RPMI7951 (cell line): Measurements from ENCODE around the gene ADARB1. TPM values are rescaled to one million over a fixed set of nuclear protein-coding genes. Genes with fewer than 3 reads are reported as not detected.

Source experiments
- DNase-seq: peaks from one replicate; pipeline ENCODE4 v3.0.0-alpha.2; 2012; ENCODE audit warnings: low read depth
- total RNA-seq: library from RNA; depleted of rRNA; stranded (reverse); fragments of >200 nt; shearing (Covaris generic); gene quantifications from 2 replicates; pipeline ENCODE4 v1.2.3, GENCODE V29; 2014

Gene ADARB1
- total RNA-seq, 1 experiment from 2014 or later = 1.2 TPM

DNA sequence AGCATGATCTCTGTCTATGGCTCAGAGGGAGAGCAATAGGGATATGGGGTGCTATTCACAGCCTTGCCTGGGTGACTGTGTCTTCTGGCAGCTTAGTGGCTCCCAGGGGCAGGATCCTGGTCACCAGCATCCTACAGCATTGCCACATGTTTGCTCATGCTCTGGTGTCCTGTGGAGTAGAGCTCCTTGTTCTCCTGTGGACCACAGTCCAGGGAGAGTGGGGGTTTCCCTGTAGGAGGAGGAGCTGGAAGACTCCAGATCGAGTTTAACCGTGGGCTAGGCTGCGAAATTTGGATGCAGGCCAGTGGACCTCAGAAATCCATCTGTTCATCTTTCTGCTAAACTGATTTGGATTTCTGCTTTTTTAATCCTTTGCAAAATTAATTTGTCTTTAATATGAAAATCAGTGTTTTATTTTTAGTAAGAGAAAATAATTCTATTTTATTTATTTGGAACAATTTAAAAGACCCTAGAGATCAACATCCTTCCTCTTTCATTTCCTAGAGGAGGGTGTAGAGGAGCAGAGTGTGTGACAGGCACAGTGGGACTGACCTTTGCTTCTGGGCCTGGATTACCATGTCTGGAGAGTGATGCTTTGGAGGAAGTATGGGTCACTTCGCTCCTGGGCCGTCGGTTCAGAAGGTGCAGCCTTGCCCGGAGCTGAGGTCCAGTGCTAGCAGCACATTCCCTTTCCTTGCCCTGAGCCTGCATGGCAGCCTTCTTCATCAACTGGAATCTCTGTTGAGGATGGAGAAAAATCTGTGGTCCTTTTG is 17.4 kb downstream of the ADARB1 start:
- DNase-seq = no peak

DNA sequence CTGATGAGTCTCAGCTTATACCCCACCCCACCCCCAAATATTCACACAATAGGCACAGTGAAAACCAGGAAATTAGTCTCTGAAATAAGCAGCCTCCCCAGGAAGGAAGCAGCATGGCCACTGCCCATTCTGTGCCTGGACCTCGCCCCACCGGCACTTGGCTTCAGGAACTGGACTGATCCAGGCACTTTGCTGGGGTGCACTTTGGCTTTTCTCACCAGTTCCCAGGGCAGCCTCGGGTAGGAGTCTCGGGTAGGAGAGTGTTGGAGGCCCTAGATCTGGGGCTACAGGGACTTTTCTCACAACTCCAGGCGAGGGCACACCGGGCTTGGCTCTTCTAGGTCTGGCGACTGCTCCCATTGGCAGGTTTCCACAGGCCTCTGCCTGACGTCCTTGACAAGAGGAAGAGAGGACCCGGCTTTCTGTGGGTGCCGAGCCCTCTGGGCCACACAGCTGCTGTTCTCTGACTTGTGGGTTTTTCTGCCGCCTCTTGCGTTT is 18.7 kb downstream of the ADARB1 start:
- no peak for DNase-seq

DNA sequence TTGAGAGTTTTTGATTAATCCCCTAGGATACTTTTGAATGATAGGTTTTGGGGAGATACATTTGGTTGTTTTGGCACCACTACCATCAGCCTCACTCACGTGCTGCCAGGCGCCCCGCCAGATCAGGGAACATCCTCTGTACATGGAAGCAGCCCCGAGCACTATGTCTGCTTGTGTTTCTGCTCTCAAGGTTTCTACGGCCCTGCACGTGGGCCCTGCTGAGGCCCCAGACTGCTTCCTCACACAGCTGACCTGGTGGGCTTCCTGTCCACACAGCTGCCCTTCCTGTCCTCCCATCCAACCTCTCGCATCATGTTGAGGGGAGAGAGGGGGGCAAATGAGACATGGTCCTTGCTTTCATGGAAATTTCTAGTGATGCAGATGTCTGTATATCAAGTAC is 20.0 kb downstream of the ADARB1 start:
- no peak for DNase-seq

DNA sequence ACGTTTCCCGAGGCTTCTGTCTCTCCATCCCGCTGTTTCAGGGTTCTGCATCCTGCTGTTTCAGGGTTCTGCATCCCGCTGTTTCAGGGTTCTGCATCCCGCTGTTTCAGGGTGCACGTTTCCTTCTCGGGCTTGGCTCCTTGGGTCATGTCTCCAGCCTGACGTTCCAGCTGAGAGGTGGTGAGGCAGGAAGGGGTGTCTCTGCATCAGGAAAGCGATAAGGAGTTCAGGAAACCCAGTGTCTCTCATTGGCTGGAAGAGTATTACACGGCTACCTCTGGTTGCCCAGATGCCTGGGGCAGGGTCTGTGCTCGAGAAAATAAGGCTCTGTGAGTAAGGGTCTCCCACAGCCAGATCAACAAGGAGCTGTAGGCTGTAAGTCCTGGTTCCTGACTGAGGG is 21.1 kb downstream of the ADARB1 start:
- no peak for DNase-seq

DNA sequence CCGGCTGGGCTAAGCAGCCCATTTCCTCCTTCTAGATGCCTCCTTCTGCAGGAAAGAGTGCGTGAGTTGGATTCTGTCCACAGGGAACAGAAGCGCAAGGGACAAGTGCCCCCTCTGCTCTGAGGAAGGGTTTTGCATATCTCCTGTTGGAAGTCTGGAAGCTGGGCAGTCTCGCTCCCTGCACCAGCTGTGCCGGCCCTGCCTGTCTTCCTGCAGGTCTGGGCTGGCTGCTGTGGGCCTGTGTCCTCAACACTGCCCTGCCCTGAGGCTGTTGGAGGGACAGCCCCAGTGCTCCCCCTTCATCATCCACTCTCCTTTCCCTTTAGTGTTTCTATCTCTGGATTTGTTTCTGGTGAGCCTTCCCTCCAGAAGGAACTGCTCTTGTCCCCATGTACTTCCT is 21.8 kb downstream of the ADARB1 start:
- no peak for DNase-seq

DNA sequence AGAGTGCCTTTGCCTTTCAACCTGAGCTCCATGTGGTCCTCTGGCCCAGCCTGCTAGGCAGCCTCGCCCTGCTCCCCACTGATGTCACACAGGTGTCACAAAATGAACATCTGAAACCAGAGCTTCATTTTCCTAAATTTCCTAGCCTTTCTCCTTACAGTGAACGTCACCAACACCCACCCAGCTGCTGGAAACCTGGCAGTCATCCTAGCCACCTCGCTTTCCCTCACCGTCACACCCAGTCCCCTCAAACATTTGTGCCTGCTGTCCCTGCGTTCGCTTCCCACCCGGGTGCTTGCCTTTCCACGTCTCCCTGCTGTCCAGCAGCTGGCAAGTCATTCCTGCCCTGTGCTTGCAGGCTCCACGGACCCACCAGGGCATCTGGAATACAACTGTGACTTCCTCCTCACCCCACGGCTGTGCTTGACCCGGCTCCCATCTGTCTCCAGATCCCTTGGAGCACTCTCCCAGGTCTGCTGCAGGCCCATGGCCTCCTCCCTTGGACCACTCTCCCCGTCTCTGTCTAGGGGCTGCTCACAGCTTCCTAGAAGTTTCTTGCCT is 23.5 kb downstream of the ADARB1 start:
- no peak for DNase-seq

DNA sequence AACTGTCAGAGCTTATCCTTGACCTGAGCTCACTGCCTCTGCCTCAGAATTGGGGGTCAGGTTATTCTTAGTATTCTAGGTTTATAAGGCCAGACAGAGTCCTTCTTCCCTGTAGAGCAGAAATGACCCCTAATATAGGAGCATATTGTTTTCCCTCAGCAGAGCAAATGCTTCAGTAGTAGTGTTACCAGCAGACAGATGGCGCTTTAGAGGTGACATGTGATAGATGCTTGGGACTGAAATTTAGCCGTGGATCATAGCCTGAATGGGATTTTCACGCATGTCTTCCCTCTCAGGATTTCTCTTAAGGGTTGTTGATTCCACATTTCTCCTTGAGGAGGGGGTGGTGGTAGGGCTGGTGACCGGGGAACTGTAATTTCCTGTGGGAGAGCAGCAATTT is 24.5 kb downstream of the ADARB1 start:
- DNase-seq = peak; percentile 20

DNA sequence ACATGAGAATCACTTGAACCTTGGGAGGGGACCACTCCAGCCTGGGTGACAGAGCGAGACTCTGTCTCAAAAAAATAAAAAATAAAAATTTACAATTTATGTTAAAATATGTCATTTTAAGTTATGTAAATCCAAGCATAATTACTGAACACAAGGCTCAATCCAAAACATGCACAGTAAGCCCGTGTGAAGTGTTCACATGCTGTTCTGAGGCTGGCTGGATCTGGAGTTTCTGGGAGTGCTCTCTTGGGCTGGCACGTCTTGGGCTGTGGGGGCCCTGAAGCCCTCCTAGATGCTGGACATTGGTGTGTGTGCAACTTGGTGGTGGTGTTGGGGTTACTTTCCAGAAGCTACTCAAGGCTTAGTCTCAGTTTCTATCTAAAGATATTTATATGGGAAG is 25.2 kb downstream of the ADARB1 start:
- no peak for DNase-seq

DNA sequence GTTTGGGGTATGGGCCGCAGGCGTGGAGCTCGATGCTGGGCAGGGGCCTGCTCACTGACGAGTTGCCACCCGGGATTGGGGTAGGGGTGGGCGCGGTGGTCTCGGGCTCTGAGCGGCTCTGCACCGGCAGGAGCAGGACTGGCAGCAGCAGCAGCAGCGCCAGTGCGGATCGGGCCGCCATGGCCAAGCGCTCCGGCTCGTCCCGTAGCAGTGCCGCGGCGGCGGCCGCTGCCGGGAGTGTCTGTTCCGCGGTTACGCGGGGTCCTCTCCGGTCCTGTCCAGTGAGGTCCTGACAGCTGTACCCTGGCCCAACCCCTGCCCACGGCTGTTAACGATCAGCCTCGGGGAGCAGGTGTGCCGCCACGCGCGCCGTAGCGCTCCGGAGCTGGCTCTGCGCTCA is 26.5 kb downstream of the ADARB1 start:
- DNase-seq = no peak

DNA sequence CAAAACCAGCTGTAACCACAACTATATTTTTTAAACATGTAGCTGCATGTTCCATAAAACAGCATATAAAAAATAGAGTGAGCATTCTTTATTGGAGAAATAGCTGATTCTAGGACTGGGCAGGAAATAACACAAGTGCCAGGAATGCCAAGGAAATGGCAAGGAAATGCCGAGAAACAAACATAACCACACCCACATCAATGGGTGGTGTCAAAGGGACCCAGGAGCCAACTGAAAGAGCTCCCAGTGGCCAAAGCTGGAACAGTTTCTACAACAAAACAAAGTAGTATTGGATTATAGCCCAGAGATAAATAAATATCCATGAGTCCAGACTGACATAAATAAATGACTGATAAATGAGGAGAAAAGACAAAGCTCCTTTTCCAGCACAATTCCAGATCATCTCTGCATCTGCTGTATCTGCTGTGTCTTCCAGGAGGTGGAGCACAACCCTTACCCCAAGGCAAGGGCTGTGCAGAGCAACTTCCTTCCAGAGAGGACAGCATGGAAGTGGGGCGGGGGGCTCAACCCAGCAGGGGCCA is 28.1 kb downstream of the ADARB1 start:
- DNase-seq = peak; percentile 30

DNA sequence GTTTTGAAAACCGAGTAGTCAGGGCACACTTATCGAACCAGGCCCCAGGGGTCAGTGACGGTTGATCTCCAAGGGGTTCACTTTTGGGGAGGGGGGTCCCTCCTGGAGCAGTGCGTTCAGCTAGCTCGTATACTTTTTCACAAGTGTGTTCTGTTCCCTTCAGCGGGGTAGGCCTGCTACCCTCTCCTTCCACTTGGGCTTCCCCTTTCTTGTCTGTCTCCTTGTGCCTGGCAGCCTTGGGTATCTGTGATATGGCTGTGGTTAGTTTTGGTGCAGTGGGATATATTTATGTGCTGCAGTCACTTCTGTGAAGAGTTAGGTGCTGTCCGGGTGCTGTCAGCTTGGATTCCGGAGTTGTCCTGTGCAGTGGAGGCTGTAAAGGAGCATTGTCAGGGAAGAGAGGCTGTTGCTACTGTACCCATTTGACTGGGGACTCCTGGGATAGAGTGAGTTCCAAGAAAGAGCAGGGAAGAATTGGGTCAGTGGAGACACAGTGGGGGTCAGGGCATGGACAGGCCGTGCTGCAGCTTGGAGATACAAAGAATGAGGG is 29.7 kb downstream of the ADARB1 start:
- DNase-seq = no peak

DNA sequence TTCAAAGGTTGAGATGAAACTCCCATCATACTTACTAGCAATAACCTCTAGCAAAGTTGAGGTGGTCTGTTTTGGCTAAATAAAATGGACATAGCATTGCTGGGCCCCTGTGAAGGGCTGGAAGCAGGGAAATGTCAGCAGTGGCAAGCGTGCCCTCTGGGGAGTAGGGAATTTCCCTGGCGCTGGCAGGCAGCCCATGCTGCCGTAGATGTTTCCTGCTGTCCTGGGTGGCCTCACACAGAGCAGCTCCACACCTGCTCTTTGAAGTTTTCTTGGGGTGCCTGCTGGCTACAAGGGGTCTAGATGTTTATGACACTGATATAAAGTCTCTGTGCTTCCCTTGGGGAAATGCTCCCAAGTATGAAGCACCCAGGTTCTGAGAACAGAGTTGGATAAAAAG is 30.2 kb downstream of the ADARB1 start:
- peak; percentile 40 for DNase-seq

DNA sequence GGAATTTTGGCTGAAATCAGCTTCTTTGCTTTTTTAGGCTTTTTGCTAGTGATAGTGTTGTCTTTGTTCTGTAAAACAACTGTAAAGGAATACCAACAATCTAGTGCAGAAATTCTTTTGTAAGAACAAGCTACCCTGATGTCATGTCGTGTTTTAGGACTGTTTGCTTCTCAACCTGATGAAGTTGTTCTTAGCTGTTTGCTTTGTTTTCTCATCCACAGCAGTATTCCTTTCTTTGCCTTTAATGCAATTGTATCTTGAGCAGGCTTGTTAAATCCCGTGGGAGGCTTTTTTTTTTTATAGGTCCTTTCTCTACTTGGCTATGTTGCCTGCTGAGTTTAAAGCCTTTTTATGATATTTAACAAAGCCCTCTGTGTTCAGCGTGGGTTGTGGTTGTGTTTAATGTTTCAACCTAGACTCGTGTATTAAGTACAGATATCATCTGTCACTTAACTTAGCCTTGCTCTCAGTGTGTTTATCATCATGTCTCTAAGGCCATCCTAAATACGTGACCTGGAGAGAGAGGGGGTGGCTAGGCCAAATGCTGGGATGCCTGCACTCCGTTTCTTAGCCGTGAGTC is 31.6 kb downstream of the ADARB1 start:
- peak; percentile 10 for DNase-seq

DNA sequence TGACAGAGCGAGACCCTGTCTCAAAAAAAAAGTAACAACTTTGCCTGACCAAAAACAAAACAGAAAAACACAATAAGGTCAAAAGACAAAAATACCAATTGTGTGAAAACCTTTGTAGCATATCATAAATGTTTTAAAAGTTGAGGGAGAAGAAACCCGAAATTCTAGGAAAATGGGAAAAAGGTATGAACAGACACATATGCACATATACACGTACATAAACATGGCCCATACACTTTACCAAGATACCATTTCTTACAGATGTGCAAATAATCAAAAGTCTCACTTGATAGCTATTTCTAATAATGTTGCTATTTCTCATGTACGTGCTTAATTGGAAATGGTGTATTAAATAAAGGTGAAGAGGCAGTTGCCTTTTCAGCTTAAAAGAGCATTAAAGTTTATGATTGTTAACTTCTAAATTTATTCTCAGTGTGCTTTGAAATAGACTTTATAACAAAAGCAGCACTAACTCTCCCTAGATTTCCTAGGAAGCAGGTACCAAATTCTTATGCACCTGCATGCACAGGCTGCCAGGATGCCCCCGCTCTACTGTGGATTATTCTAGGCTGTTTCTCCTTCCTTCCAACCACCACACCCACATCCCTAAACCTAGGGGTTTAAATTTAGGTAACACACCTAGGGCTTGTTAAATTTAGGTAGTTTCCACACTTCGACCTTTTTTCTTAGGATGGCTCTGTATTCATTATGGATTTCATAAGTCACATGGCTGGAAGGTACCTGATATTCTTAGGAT is 33.8 kb downstream of the ADARB1 start:
- DNase-seq = no peak

DNA sequence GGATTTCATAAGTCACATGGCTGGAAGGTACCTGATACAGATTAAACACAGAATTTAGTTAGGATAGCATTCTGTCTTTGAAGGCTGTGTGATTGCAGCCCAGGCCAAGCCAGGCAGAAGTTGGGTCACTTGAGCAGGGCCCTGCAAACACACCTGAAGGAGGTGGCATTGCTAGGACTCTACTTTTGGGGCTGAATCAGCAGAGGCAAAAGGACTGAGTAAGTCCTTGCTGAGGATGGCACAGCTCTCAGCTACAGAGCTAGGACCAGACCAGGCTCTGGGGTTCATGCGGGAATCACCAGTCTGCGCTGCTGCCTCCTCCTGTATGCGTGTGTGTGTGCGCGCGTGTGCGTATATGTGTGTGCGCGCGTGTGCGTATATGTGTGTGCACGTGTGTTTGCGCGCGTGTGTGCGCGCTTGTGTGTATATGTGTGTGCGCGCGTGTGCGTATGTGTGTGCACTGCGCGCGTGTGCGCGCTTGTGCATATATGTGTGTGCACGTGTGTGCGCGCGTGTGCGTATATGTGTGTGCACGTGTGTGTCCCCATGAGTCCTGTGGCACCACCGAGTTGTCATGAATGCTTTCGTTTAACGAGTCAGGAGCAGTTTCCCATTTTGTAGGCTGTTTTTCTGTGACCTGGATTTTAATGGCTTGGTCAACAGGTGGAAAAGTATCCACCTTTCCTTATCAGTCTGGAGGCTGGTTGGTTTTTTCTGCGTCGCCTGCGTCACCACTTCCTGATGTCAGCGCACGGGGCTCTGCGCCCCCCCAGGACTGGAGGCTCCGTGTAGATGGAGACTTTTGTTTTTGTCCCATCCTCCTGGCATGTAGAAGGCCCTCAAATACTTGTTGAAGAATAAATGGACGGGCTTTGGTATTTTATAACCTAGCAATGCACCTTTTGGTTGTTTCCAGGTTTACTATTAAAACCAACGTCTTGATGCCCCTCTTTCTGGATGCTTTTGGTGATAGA is 34.7 kb downstream of the ADARB1 start:
- DNase-seq = no peak

DNA sequence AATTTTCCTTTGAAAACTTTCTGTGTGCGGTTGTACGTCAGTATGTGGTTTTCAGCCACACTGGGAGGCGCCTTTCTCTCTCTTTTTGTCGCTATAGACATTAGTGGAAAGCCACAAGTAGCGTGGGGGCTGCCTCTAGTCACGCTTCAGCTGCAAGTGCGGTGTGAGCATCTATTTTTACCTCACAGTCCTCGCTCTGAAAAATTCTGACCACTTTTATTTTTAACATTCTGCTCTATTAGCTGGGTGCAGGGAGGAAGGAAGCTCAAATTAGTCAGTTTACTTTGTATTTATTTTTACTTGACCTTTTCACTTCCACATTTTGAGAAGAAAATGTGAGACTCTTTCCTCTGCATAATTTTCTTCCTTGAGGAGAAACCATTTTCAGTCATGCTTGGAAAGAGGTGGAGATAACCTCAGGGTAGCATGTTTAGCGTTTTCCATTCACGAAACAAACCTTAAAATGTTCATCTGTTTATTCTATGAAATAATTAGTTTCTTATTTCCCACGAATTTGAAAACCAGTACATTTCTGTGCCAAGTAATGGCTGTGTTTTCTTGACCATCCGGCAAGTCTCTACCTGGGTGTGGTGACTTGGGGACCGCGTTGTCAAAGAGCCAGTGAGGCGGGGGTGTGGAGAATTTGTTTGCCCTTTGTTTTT is 35.6 kb downstream of the ADARB1 start:
- peak; percentile 53 for DNase-seq

DNA sequence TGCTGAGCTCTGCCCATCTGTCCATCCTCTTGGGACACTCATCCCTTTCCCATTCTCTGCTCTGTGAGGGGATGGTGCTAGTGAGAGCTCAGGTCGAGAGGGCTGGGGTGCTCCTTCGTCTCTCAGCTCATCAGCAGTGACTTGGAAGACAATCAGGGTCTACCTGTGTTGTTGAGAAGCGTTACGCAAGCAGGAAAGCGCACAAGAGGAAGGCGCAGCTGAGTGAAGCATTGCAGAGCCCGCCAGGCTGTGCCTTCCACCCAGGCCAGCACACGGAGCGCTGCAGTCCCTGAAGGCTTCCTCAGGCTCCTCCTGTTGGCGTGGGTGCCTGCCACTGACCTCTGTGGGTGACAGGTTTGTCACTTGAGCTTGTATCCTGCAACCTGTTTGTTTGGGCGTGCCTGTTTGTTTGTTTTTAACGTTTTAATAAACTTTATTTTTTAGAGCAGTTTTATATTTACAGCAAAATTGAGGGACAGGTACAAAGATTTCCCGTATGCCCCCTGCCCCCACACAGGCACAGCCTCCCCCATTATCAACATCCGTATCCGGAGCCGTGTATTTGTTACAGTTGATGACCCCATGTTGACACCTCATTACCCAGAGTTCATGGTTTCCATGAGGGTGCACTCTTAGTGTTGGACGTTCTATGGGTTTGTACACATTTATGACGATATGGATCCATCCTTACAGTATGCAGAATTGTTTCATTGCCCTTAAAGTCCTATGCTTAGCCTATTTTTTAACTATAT is 36.7 kb downstream of the ADARB1 start:
- DNase-seq = no peak

DNA sequence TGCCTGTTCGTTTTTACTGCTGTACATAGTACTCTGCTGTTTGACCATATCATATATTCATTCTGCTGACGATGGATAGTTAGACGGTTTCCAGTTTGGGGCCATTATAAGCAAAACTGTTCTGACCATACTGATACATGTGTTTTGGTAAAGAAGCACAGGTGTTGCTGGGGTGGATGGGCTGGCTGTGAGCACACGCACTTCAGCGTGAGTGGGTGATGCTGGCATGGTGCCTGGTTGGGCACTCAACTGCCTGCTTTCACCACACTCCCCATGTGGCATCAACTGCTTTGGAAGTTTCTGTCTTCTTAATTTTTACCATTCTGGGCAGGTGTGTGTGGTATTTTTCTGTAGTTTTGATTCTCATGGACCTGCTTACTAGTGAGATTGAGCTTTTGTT is 37.3 kb downstream of the ADARB1 start:
- no peak for DNase-seq

DNA sequence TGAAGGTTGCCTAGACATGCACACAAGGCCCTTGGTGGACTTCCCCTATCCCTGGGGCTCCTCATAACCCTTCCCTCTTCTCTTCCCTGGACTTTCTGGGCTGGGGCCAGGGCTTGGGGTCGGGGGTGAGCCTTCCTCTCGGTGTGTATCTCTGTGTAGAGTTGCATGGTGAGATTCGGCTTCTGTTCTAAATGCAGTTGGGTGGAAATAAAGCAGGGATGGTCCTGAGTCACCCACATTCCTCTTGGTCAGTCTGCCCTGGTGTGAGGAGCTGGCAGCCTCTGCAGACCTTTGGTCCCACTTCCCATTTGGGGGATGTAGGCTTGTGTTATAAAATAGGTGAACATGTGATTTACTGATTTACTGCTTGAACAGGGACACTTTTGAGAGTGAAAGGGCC is 38.0 kb downstream of the ADARB1 start:
- DNase-seq = no peak
